Measurements from ENCODE around the gene TAAR1.
"Not testable (repeated sequence)": the region's sequence is repeated elsewhere in the genome, so short reads cannot be mapped to it uniquely, and the experiment has no call there.

TAAR1 gene

DNA sequence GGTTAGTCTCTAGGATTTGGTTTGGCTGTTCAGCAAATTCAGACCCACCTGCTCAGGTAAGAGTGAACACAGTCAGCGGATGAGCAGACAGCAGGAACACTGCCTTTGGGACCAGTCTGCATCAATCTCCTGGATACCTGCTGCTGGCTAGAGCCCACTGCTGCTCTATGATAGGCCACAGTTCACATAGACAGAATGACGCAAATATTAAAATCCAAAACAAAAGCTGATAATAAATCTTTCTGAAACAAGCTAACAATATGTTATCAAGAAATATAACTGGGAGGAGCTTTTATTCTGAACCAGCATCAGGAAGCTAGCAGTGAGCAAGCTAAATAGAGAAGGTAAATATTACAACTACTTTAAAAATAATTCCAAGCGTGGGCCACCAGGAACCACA lies at the start of gene TAAR1:
TAAR1 (minus strand) TSS at position 101 of the 400 bp plus-strand sequence. CDS start 13,179 bp downstream, outside the sequence.
- no peak for DNase-seq (ENCODE audit: low read depth, low spot score)
- in situ Hi-C loops (cut with HindIII; ENCODE audit: low sequenced_read_pairs) = no loop called here
- no peak within 1 kb of the TSS for H3K4me3 ChIP-seq (ENCODE audit: low read depth, low read length)
- TF ChIP-seq CTCF (IDR thresholded peaks at IDR 0.05; ENCODE audit: low read depth, low read length) = no peak

- no peak overlapping the region for H3K4me3 ChIP-seq (ENCODE audit: low read depth, low read length)
- no peak for TF ChIP-seq CTCF (IDR thresholded peaks at IDR 0.05; ENCODE audit: low read depth, low read length)
- in situ Hi-C loops (cut with HindIII; ENCODE audit: low sequenced_read_pairs) = no loop called here
- DNase-seq (ENCODE audit: low read depth, low spot score) = no peak
These were observed 49.8 kb upstream of the TAAR1 start for GRCh38 chr6:132708771-132709170.

DNA sequence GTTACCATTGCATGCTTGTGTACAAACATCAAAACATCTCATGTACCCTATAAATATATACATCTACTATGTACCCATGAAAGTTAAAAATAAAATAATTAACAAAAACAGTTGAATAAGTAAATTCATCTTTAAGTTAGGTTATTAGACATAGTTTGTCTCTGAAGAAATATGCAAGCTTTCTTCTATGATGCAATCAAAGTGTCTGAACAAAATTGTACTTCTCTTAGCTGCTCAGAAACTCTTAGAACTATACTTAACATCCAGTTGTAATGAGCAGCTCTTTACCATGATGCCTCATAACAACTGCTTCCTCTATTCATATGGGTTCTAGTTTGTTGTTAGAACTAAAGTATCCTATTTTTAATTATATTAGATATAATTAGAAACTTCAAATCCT lies 49.0 kb upstream of the TAAR1 start:
- no peak overlapping the region for H3K4me3 ChIP-seq (ENCODE audit: low read depth, low read length)
- no peak for DNase-seq (ENCODE audit: low read depth, low spot score)
- in situ Hi-C loops (cut with HindIII; ENCODE audit: low sequenced_read_pairs) = no loop called here
- TF ChIP-seq CTCF (IDR thresholded peaks at IDR 0.05; ENCODE audit: low read depth, low read length) = no peak

GRCh38 chr6:132706756-132707155 lies 47.8 kb upstream of the TAAR1 start:
- DNase-seq (ENCODE audit: low read depth, low spot score) = not testable (repeated sequence)

GRCh38 chr6:132703936-132704335 lies 45.0 kb upstream of the TAAR1 start:
- in situ Hi-C loops (cut with HindIII; ENCODE audit: low sequenced_read_pairs) = no loop called here

More at GRCh38 chr6:132706756-132707155, 47.8 kb upstream of the TAAR1 start:
- H3K4me3 ChIP-seq (ENCODE audit: low read depth, low read length); in situ Hi-C loops (cut with HindIII; ENCODE audit: low sequenced_read_pairs): not testable (repeated sequence)

GRCh38 chr6:132698608-132699007 lies 39.6 kb upstream of the TAAR1 start:
- no peak for TF ChIP-seq CTCF (IDR thresholded peaks at IDR 0.05; ENCODE audit: low read depth, low read length)

More at GRCh38 chr6:132703936-132704335, 45.0 kb upstream of the TAAR1 start:
- H3K4me3 ChIP-seq (ENCODE audit: low read depth, low read length) = no peak overlapping the region
- no peak for TF ChIP-seq CTCF (IDR thresholded peaks at IDR 0.05; ENCODE audit: low read depth, low read length)
- no peak for DNase-seq (ENCODE audit: low read depth, low spot score)

GRCh38 chr6:132695773-132696172 lies 36.8 kb upstream of the TAAR1 start:
- DNase-seq (ENCODE audit: low read depth, low spot score) = no peak
- no peak overlapping the region for H3K4me3 ChIP-seq (ENCODE audit: low read depth, low read length)
- TF ChIP-seq CTCF (IDR thresholded peaks at IDR 0.05; ENCODE audit: low read depth, low read length) = no peak
- in situ Hi-C loops (cut with HindIII; ENCODE audit: low sequenced_read_pairs) = no loop called here

More at GRCh38 chr6:132698608-132699007, 39.6 kb upstream of the TAAR1 start:
- H3K4me3 ChIP-seq (ENCODE audit: low read depth, low read length) = no peak overlapping the region
- in situ Hi-C loops (cut with HindIII; ENCODE audit: low sequenced_read_pairs) = no loop called here
- DNase-seq (ENCODE audit: low read depth, low spot score) = no peak
